ENCODE results near the gene TOLLIP. TPM values are rescaled to one million over a fixed set of nuclear protein-coding genes. Genes with fewer than 3 reads are reported as not detected.

TOLLIP gene
- 34.8 and 38.5 TPM in 2 replicates for total RNA-seq

GRCh38 chr11:1309498-1310317 lies at the start of gene TOLLIP:
TOLLIP (minus strand) TSS chr11:1309632; CDS start chr11:1309498, 134 bp downstream.

Small RNAs within 50 kb of the gene (small RNA-seq; reads per million reads assigned to genes)
- not detected for gene MIR6744

Other genes starting within 250 kb of the TOLLIP start
- not detected in 2 replicates for gene MUC2, start 234.8 kb downstream of the TOLLIP start, total RNA-seq
- gene MUC5AC, start 151.7 kb downstream of the TOLLIP start, total RNA-seq = not detected in 2 replicates
- gene MUC5B, start 86.6 kb downstream of the TOLLIP start, total RNA-seq = not detected in 2 replicates
- gene BRSK2, start 80.3 kb upstream of the TOLLIP start, total RNA-seq = 0.33 and 0.48 TPM in 2 replicates
- gene MOB2, start 177.1 kb upstream of the TOLLIP start, total RNA-seq = 25.8 and 37.2 TPM in 2 replicates

All from vein endothelial cell (primary cell).